GM10847 (cell line): ENCODE data around the gene POLR3GL.
A peak's percentile ranks its signal among the peaks of the same experiment; 100 is the strongest.

Experiments used
- POLR2A ChIP-seq: IDR thresholded peaks from 2 replicates; pipeline ENCODE4 v1.6.1; 2011; ENCODE audit not compliant: insufficient read length; ENCODE audit errors: extremely low read depth

The POLR3GL gene

GRCh38 chr1:145991735-145992412, 27.4 kb downstream of the POLR3GL start:
- TF ChIP-seq POLR2A, result no peak

GRCh38 chr1:145992502-145992936, 28.0 kb downstream of the POLR3GL start:
- peak; percentile 30 for TF ChIP-seq POLR2A

DNA sequence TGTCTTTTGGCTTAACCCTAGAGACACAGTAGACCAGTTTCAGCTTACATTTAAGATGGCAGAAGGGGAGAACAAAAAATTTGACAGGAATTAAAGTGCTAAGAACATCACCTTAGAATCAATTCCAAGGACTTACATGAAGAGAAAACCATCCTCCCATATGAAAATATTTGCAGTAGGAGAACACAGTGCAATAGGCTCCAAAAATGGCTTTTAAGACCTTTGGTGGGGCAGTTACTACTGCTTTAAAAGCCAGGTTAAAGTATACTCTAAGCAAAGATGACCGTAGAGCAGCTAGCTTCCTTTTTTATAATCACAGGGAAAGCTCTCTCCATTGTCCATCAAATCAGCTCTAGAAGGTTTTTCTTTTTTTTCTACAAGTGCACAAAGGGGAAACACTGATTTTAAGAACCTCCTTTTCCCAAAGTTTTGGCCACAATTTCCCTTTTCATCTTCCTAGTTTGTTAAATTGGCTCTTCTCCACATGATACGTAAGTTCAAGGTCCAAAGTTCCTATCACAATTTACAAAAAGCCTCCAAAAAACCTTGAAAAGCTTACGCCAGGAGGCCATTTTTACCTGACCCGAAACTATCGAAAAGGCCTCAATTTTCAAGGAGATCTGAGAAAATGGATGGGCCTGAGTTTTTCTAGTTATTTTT, 28.6 kb downstream of the POLR3GL start:
- no peak for TF ChIP-seq POLR2A

DNA sequence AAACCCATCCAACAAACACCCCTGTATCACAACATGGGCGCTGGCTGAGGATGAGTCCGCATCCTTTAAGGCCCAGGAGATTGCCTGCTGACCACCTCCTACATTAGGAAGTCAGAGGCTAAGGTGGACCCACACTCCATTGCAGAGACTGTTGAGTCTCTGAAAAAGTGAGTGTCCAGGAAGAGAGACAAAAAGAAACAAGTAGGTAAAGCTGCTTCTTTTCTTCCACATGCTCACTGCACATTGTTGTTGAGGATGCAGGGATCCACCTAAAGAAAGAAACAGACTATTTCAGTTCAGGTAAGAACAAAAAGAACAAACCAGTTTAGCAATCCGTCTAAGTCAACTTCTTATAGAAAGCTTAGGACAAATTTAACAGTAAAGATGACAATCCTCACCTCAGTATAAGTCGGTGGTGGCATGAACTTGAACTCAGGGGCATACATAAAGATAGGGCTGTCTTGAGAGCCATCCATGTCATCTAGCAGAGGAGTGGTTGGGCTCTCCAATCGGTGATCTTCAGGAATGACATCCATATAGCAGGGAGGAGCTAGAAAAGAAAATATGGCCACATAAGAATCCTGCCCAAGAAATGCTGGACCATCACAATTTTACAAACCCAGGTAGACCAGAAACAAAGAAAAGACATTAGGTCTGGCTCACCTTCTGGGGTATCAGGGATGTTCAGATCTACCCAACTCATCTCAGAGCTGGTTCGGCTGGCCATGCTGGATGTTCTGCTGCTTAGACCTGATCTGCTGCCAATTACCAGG, 29.3 kb downstream of the POLR3GL start:
- no peak for TF ChIP-seq POLR2A

DNA sequence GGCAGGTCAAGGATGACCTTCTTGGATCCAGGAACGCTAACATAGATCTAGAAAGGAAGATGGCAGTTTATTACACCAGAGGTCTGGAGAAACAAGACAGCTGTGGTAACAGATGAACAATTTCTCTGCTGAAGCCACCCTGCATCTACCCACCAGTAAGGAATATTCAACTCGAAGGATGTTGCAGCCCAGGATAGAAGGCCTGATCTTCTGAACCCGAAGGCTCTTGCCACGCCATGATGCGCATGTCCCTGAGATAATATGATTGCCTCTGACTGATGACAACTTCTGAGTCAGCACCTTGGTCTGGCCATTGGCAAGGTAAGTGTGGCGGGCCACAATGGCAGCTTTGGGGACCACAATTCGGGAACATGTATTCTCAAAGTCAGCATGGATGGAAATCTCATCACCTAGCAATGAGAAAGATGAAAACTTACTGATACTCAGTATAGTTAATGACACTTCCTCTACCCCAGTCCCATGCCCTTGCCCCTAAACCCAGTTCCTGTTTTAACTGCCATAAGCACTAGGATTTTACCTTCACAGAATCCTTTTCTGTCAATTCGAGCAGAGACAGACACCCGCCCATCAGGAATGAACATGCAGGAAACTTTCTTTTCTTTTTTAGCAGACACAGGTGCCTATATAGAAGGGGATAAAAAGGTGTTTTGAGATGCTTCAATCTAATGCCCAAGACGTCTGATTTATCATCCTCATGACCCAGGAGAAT, 30.1 kb downstream of the POLR3GL start:
- TF ChIP-seq POLR2A, result peak; percentile 16

DNA sequence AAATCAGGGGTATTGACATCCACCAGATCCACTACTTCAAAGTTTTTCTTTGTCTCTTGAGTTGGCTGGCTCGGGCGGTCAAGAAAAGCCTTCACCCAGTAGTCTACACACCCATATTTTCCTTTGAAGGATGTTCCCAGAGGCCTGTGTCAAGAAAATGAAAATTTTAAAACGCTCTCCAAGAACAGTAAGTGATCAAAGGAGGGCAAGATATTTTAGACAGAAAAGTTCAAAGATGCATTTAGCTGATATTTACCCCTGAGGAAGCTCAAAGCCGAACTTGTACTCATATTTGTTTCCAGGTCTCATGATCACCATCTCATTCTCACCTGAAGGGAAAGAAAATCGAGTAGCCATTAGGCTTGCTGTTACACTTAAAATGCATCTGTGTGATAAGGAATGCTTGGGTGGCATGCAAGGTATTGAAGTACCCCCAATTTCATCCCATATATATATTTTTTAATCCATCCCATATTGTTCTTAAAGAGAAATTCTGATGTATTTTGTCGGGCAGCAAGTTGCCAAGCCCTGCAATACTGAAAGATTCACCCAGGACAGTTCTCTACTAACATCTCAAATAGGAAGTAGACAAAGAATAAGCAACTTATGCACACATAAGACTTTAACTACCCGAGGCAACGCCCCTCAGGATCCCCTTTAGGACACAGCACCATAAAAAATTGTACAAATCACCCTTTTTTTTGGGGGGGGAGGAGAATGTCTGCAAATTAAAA, 30.8 kb downstream of the POLR3GL start:
- no peak for TF ChIP-seq POLR2A

DNA sequence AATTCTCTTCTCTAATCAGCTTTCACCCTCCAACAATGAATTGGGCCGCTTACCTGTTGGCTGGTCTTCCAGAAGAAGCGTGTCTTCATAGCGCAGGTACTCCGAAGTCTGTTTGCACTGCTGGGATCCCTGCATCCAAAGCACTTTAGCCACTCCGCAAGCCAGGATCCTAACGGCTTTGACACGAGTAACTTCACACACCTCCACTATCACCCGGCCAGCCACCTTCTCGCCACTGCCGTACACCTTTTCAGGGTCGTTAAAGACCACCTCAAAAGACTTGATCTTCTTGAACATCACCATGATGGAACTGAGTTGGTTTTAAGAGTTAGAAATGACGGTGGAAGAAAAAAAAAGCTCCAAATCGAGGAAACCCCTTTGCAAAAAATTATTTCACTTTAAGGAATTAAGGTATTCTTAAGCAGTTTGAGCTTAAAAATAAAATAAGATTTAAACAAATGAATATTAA, 31.5 kb downstream of the POLR3GL start:
- TF ChIP-seq POLR2A, result no peak

DNA sequence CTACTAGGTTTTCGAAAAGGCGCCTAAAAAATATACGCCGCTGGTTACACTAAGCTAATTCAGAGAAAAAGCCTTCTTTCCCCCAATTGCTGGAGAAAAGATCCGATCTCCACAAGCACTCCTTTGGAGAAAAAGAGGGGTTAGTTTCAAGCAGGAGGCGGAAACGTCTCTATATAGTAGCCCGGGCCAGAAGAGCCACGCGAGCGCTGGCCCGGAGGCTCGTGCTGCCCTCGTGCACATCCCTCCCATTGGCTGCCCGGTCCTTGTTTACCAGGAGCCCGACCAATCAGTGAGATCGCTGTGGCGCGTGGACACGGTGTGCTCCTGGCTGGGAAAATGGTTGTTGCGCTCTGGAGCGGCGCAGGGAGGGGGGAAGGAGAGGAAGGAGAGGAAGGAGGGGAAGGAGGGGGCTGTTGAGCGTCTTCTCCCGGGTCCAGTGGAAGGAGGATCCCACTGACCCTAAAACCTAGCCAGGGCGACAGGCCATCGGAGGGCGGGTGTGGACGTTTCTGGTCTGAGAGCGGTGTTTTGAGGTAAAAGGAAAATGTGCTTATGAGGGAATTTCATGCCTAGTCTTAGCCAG, 32.0 kb downstream of the POLR3GL start, which contains the start of gene TXNIP:
TXNIP (minus strand) TSS at position 147 of the 583 bp plus-strand sequence. CDS start 313 bp downstream, outside the sequence.
- peak; percentile 64 for TF ChIP-seq POLR2A

DNA sequence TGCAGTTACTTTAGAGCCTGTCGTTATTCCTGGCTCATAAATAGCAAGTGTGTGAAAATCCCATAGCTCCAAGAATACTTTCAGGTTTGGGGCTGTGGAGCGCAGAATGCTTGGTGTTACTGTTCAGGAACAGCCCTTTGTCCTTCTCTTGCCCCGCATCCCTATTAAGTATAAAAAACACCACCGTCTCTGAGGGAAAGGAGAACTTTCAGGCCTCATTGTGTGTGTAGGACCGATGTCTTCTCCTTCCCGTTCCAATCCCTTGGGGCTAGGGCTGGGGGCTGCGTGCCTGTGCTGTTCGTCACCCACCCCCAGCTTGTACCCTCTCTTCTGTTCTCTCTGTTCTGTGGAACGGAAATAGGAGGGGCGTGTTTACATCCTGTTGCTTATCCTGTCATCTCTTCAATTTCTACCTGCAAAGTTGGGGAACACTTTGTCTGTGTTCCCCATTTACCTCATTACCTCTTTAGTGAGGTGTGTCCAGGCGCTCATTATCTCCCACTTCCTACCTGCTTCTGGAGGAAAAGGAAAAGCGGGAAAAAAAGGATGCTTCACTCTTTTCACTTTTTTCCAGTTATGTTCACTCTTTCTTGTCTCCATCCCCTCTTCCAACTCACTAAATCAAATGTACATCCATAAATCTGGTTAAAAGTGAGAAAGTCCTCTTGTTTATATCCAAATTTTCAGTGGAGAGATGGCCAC, 32.7 kb downstream of the POLR3GL start:
- peak; percentile 26 for TF ChIP-seq POLR2A

- TF ChIP-seq POLR2A, result no peak
Measured at GRCh38 chr1:145997718-145998023, 33.2 kb downstream of the POLR3GL start.

DNA sequence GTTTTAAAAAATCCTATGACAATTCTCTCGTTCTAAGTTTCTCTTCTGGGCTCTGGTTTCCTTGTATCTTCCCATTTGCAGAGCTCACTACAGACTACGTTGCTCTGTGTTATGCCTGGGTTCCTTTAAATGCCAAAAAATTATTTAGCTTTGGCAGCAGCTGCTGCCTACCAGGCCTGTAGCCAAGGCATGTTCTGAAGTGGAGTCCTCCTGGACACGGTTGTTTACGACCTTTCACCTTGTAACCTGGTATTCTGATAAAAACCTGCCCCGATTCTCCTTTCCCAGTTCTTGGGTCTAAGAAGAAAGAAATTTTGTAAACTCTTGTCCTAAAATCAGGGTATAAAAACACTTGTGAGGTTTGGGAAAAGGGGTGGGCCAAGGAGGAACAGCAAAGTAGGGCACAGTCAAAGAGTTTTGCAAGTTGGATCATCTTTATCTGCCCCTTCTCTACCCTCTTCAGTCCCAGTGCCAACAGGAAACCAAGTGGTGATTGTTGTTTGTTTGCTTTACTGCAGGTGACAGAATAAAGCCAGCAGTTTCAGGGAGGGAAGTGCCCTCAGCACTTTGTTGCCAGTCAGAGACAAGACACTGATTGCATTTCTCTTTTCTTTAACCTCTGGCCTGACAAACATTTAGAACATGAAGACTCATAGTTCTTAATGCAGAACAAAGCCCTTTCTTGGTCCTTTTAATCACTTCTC, 35.0 kb downstream of the POLR3GL start:
- TF ChIP-seq POLR2A, result no peak

- no peak for TF ChIP-seq POLR2A
Measured at GRCh38 chr1:146001709-146002108, 37.2 kb downstream of the POLR3GL start.

- no peak for TF ChIP-seq POLR2A
Measured at GRCh38 chr1:146007489-146008133, 43.1 kb downstream of the POLR3GL start.
